Measurements from ENCODE around the gene NEO1.

NEO1 gene, protein sequence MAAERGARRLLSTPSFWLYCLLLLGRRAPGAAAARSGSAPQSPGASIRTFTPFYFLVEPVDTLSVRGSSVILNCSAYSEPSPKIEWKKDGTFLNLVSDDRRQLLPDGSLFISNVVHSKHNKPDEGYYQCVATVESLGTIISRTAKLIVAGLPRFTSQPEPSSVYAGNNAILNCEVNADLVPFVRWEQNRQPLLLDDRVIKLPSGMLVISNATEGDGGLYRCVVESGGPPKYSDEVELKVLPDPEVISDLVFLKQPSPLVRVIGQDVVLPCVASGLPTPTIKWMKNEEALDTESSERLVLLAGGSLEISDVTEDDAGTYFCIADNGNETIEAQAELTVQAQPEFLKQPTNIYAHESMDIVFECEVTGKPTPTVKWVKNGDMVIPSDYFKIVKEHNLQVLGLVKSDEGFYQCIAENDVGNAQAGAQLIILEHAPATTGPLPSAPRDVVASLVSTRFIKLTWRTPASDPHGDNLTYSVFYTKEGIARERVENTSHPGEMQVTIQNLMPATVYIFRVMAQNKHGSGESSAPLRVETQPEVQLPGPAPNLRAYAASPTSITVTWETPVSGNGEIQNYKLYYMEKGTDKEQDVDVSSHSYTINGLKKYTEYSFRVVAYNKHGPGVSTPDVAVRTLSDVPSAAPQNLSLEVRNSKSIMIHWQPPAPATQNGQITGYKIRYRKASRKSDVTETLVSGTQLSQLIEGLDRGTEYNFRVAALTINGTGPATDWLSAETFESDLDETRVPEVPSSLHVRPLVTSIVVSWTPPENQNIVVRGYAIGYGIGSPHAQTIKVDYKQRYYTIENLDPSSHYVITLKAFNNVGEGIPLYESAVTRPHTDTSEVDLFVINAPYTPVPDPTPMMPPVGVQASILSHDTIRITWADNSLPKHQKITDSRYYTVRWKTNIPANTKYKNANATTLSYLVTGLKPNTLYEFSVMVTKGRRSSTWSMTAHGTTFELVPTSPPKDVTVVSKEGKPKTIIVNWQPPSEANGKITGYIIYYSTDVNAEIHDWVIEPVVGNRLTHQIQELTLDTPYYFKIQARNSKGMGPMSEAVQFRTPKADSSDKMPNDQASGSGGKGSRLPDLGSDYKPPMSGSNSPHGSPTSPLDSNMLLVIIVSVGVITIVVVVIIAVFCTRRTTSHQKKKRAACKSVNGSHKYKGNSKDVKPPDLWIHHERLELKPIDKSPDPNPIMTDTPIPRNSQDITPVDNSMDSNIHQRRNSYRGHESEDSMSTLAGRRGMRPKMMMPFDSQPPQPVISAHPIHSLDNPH (N-terminal part only)

DNA sequence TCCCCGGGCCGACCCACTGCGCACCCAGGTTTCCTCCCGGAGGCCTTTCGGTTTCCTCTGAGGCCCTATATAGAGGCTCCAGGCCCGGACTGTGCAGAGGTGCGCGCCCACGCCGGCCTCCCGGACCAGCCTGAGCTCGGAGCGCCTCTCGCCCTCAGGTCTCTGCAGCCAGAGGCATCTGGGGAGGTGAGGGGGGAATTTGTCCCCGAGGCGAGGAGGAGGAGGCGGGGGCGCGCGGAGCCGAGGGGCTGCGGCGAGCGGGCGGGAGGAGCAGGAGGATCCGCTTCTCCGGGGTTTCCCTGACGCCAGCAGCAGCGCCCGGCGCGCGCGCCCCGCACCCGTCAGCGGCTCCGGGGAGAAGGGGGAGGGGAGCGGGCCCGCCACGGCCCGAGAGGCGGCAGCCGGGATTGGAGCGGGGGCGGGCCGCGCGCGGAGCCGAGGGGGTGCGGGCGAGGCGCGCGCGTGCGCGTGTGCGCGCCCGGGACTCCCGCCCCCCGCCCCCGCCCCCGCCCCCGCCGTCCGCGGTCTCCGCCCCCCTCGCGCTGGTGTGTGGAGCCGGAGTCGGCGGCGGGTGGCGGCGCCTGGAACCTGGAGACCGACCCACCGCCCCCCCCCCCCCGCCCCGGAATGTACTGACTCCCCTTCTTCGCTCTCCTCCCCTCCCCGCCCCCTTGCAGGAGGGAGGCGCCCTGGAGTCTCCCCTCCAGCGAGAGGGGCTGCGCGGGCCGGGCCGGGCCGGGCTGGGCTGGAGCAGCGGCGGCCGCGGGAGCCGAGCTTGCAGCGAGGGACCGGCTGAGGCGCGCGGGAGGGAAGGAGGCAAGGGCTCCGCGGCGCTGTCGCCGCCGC is at the start of gene NEO1:
Gene NEO1 (plus strand): TSS at position 657 of the 846 bp plus-strand sequence. CDS start 213 bp downstream, outside the sequence.
- DNase-seq = peak; percentile 34

DNA sequence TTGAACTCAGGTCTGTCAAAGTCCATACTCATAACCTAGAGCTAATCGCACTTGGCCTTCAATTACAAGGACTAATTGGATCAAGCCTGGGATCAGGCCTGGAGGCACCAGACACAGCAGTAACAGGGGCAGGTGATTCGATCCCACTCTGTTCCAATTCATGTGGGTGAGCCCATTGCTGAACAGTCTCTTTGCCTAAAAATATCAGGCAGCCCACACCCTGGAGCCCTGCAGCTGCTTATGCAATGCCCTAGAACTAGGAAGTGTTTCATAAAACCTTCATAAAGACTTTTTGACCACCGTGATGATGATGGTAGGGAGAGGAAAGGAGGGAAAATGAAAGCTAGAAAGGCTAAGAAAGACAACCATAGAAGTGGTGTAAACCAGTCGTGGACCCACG is 47.8 kb upstream of the NEO1 start:
- no peak for DNase-seq

DNA sequence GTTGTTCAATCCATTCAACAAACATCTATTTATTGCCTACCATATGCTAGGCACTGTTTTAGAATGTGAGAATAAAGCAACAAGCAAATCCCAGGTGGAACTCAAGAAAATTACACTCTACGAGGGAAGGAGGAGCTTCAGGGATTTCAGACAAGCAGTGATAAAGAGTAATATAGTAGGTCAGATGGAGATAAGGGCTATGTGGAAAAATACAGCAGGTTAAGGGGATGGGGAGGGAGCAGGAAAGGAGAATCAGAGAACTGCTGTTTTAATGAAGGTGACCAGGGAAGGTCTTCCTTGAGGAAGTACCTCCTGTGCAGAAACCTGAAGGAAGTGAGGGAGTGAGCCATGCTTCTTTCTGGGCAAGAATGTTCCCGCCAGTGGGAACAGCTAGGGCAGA is 47.2 kb upstream of the NEO1 start:
- DNase-seq = no peak

DNA sequence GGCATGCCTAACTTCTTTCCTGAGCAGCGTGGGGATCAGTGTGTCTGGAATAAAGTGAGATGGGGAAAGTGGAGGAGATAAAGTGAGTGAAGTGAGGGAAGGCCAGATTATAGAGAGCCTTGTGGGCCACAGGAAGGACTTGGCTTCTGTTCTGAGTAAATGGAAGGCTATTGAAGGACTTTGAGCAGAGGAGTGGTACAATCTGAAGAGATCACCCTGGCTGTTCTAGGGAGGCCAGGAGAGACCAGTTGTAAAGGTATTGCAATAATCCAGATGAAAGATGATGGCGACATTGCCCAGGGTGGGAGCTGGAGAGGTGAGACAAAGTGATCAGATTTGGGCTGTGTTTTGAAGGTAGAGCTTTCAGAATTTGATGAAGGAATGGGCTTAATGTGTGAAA is 46.8 kb upstream of the NEO1 start:
- DNase-seq = no peak

DNA sequence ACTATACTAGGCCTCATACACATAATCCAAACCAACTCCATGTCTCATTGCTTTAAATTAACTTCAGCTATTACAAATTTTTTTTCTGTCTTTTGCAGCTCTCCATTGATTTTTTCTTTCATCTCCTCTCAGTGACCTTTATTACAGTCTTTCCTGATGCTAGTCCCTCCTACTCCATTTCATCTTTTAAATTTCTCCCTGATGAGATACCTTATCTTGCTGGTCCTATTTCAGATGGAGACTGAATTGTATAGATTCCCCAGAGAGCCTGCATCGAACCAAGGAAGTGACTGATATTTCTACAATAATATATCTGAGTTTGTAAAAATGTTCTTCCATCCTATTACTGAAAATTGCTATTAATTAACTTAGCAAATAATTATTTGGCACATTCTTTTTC is 45.7 kb upstream of the NEO1 start:
- DNase-seq = no peak

DNA sequence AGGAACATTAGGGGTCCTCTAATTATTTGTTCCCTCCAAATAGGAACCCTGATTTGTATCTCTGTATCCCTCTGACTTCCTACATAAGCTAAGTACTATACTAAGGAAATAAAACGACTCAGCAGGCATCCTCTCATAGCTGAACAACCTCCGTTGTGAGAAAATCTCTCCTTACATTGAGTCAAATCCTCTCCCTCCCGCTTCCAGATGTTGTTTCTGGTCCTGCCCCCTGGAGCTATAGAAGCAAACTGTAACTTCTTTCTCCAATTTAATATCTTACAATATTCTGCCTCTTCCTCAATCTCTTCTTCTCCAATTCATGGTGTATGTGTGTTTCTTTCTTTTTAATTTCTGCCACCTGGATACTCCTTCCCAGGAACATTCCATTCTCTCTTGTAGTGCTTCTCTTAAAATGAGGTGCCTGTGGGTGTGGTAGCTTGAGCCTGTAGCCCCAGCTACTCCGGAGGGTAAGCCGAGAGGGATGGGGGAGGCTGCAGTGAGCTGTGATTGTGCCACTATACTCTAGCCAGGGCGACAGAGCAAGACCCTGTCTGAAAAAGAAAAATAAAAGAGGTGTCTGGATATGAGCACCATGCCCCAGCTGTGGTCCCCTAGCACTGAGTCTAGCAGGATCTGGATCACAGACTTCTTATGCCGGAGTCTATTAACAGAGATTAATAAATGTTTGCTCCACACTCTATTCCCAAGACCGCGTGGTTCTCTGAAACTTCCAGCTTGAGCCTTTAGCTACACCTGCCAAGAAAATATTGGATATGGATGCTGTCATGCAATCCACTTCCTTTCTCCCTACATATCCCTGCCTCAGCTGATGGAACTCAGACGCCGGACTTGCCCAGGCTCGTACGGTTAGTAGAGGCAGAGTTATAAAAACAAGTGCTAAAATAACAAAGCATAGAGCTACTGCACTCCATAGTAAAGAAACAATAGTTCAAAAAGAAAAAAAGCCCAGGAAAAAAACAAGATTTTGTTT is 42.9 kb upstream of the NEO1 start:
- no peak for DNase-seq

DNA sequence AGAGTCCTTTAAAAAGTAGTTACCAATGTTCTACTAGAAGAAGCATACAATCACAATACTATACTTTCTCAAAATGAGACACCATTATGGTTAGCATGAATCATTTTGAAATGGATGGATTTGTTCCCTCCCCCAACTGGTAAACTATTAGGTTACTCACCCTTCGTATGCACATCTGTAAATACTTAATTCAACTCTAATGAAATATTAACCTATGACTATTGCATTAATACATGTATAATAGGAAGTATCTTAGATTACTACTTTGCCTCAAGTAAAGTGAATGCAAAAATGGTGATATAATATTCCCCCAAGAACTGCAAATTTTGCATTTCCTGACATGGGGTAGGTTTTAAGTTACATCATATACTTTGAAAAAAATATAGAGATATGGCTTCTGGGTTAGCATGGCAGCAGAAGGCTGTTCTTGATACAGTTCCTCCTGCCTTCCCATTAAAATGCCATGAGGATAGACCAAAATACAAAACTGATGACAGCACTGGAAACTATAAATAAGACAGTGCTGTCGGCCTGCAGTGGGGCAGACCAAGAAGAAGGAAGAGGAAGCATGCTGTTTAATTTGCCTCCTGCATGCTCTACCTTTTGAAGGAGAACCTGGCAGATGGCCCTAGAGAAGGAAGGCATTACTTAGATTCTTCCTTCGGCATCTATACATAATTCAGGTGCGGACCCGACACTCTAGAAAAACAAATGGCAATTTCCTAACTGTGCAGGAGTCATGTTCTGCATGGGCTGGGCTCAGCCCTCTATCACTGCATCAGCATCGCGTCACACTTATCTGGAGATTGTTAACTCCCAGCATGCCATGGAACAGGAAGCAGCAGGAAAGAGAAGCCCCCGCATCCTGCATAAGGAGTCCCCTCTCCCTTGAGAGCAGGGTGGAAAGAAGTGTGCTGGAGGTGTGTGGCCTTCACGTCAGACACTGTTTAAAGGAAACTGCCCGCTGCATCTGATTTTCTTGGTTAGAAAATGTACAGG is 41.8 kb upstream of the NEO1 start:
- no peak for DNase-seq

DNA sequence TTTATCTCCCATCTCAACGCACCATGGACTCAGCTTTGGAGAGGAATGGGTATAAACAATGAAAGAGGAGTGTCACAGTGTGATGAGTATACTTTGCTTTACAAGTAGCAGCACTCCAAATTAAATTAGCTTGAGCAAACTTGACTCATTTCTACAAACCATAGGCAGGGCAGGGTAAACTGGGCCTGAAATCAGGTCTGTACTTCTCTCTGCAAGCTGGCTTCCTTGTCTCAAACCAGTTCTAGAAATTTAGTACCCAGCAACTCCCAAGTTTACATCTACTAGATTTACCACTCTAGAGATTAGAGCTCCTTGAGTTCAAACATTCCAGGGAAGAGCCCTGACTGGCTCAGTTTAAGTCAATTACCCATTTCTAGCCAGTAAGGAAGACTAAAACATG is 37.4 kb upstream of the NEO1 start:
- no peak for DNase-seq

DNA sequence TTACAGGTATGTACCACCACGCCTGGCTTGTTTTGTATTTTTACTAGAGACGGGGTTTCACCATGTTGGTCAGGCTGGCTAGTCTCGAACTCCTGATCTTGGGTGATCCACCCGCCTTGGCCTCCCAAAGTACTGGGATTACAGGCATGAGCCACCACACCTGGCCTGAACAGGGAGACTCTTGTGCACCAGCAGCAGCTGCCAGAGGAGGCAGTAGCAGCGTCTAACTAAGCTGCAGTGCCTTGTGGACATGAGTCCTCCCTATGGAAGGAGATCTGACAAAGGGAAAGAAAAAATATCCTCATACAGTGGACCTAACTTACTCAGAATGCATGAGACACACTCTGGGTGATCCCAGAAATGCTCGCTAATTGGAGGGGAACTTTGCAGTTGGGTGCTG is 36.8 kb upstream of the NEO1 start:
- DNase-seq = no peak

DNA sequence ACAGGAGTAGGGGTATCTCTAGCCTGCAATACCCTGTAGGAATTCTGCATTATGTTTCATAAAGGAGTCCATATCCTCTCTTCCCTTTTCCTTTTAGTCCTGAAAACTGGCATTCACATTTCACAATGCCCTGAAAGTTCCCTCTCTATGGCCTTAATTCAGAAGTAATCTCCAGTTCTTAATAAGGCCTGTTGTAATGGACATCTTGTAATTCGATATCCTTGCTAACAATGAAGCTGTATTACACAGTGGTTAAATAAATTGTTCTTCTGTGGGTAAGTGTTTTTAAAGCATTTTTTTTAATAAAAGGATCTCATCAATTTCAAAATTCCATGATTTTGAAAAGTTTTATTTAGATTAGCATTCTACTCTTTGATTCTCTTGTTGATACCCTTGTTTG is 34.3 kb upstream of the NEO1 start:
- no peak for DNase-seq

DNA sequence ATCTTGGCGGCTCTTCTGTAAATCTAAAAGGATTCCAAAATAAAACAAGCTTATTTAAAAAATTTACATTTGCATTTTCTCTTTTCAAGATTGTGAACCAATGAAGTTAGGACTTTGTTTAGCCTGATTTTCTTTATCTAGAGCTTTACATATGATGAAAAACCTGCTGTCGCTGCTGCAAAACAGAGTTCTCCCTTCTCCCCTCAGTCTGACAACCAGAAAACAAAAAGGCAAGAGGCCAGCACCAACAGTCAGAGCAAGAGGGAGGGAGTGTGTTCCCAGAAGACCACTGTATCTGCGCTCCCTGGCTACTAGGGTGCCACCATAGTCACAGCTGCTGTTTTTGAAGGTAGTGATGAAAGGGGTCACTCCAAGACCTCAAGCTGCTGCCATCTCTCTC is 33.1 kb upstream of the NEO1 start:
- no peak for DNase-seq

DNA sequence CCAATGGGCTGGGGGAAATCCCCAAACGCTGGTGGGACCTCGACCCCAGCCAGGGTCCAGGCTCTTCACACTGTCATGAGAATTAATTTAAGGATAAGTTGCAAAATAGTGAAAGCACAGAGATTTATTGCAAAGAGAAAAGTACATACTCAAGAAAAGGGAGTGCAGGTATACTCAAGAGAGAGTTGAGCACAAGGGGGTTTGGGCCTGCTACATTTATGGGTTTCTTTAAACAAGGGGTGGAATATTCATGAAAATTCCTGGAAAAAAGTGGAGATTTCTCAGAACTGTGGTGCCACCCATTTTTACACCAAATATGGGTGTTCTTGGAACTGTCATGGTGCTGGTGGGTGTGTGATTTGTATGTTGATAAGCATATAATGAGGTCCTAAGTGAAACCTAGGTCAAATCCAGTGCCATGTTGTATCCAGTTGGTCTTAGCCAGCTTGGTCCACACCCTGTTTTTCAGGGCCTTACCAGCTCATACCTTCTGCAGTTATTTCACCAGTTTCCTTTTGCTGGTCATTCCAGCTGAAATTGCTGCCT is 32.6 kb upstream of the NEO1 start:
- no peak for DNase-seq

DNA sequence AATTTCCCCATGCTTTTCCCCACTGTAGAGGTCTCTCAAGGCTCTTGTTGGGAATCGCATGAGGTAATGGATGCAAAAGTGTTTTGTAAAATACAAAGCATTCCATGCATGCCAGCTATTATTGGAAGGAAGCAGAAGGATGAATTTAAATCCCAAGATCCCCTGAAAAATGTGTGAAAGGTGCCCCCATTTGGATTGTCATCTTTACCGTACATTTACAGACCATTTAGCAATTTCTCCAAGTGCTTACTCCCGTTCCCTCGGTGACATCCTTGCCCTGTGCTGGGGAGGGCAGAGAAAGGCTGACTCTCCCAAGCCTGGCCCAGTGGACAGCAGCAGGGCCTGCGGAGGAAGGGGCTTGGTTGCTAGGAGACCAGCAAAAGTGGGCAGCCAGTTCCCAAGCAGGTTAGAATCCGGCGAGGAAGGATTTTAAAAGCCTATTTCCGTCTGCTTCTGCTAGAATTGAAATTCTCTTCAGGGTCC is 31.1 kb upstream of the NEO1 start:
- no peak for DNase-seq

DNA sequence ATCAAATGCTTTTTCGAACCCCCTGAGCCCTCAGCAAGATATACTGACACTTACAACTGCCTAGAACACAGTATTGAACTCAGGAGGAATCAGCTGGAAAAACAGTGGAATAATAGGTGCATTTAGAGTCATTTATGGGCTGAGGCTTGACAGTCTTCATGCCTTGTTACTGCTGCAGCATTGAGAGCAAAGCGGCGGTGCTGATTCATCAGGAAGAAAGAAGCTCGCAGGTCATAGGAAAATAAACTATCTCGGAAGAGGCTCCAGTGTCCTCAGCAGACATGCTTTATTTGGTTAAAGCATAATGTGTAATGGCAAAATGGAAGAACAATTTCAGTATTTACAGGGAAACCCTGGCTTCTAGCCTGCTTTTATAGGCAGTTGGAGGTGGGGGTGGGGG is 30.1 kb upstream of the NEO1 start:
- DNase-seq = no peak

DNA sequence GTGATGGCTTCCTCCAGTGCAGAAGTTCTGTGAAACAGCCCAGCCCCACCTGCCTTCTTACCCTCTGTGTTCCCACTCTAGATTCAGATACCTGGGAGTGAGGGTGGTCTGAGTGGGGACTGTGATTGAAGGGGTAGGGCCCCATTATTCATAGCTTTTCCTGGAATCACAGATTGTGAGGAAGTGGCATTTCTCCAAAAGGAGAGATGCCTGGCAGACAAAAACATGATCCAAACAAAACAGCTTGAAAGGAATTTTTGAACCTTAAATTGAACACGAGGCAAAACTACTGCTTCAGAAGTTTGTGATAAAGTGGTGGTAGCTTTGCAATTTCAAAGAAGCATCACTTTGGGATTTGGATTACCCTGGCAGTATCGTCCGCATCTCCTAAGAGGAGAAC is 29.2 kb upstream of the NEO1 start:
- no peak for DNase-seq

DNA sequence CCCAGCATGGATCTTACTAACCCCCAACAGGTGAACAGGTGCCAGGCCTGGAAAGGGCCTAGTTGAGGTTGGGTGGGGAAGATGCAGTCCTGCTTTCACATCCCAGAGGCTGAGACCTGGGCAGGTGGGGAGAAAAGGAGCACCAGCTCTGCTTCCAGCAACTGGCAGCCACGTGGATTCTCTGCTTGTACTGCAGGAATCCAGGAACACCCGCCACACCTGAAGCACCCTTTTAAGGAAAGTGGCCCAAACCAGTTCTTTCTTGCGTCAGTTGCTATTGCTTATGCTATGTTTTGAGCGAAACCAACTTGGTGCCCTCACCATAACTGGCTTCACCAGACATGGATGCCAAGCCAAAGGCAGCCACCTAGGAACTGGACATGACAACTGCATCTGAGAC is 28.1 kb upstream of the NEO1 start:
- DNase-seq = no peak

DNA sequence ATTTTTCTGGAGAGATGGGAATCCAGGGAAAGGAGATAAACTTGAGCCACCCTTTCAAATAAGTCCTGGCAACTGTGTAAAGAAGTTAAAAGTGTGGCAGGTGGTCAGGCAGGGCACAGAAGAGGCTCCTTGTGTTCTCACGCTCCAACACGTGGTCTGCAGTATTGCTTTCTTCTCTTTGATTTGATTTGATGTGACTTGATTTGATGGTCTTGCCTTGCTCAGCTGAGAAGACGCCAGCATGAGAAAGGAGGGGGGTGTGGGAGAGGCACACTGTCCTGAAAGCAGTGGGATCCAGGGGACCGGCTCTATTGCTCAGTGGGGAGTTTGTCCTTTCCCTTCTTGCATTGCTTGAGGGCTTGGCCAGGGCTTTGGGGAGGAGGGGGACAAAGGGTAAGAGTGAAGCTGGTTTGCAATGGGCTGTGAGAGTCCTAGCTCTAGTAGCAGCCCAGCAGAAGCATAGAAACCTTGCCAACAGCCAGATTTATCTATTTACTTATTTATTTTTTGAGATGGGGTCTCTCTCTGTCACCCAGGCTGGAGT is 25.7 kb upstream of the NEO1 start:
- no peak for DNase-seq

DNA sequence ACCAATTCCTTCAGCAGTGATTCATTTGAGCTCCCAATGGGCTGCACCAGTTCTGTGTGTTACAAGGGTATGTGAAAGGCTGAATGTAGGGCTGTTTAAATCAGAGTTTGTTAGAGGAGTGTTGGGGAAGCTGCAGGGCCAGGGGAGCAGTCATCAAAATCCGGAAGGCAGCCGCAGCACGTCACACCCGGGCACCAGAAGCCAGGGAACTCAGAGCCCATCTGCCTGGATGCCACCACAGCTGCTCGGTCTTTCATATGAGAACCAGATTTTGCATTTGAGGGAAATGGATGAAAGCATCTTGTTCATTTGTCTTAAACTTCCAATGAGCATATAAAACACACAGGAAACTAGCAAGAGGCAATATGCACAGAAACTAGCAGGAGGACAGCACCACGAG is 24.2 kb upstream of the NEO1 start:
- no peak for DNase-seq

DNA sequence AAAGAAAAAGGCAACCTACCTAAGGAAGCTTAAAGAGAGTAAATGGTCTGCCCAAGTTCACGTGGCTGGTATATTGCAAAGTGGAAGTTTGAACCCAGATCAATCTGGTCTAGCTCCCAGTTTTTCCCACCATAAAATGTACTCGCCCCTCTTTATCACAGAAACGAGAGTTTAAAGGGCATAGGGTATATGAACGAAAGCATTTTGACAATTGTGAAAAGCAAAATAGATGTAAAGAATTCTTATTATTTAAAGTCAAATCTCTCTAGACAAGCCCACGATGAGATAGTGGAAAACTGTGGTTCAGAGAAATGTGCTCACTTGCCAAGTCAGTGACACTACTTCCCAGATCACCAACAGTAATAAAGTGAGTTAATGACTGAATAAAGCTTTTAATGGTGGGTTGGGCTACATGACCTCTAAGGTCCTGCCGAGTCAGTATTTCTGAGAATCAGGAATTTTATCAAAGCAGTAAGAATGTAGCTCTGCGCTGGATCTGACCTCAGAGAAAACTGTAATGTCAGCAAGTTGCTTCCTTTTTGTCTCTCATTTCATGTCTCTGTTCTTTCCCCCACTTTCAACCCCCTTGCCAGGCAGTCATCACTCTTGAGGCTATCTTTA is 23.3 kb upstream of the NEO1 start:
- no peak for DNase-seq
